ENCODE measurements around the gene ADAMTS1. TPM values are rescaled to one million over a fixed set of nuclear protein-coding genes. Genes with fewer than 3 reads are reported as not detected.

Gene ADAMTS1
- total RNA-seq, 1 donor from 2014 or later, result 1.4 TPM

Other genes starting within 250 kb of the ADAMTS1 start
- gene ADAMTS5, start 121.7 kb upstream of the ADAMTS1 start, total RNA-seq, result under 0.01 TPM in 2 replicates